Measurements from ENCODE around the gene DNAH8.

The DNAH8 gene

GRCh38 chr6:38856492-38856891, 141.4 kb downstream of the DNAH8 start:
- no peak for DNase-seq (ENCODE audit: low read depth in 2 of 2)
- H3K4me3 ChIP-seq (replicated peaks in 1 of 2; ENCODE audit: low read depth in 2 of 2, low read length in 2 of 2), result no peak overlapping the region
- TF ChIP-seq CTCF (IDR thresholded peaks at IDR 0.05; ENCODE audit: low read depth, low read length), result no peak

- DNase-seq (ENCODE audit: low read depth in 2 of 2), result no peak
- TF ChIP-seq CTCF (IDR thresholded peaks at IDR 0.05; ENCODE audit: low read depth, low read length), result no peak
Measured at GRCh38 chr6:38857815-38858214, 142.7 kb downstream of the DNAH8 start.

GRCh38 chr6:38860041-38860440, 144.9 kb downstream of the DNAH8 start:
- DNase-seq (ENCODE audit: low read depth in 2 of 2), result no peak
- no peak overlapping the region for H3K4me3 ChIP-seq (replicated peaks in 1 of 2; ENCODE audit: low read depth in 2 of 2, low read length in 2 of 2)
- no peak for TF ChIP-seq CTCF (IDR thresholded peaks at IDR 0.05; ENCODE audit: low read depth, low read length)

More at GRCh38 chr6:38857815-38858214, 142.7 kb downstream of the DNAH8 start:
- H3K4me3 ChIP-seq (replicated peaks in 1 of 2; ENCODE audit: low read depth in 2 of 2, low read length in 2 of 2), result no peak overlapping the region

- no peak for TF ChIP-seq CTCF (IDR thresholded peaks at IDR 0.05; ENCODE audit: low read depth, low read length)
- H3K4me3 ChIP-seq (replicated peaks in 1 of 2; ENCODE audit: low read depth in 2 of 2, low read length in 2 of 2), result no peak overlapping the region
- DNase-seq (ENCODE audit: low read depth in 2 of 2), result no peak
Measured at GRCh38 chr6:38861926-38862401, 146.9 kb downstream of the DNAH8 start.

GRCh38 chr6:38865521-38866174, 150.5 kb downstream of the DNAH8 start:
- no peak for TF ChIP-seq CTCF (IDR thresholded peaks at IDR 0.05; ENCODE audit: low read depth, low read length)

GRCh38 chr6:38867726-38868125, 152.6 kb downstream of the DNAH8 start:
- TF ChIP-seq CTCF (IDR thresholded peaks at IDR 0.05; ENCODE audit: low read depth, low read length), result no peak
- no peak overlapping the region for H3K4me3 ChIP-seq (replicated peaks in 1 of 2; ENCODE audit: low read depth in 2 of 2, low read length in 2 of 2)
- no peak for DNase-seq (ENCODE audit: low read depth in 2 of 2)

More at GRCh38 chr6:38865521-38866174, 150.5 kb downstream of the DNAH8 start:
- no peak for DNase-seq (ENCODE audit: low read depth in 2 of 2)
- no peak overlapping the region for H3K4me3 ChIP-seq (replicated peaks in 1 of 2; ENCODE audit: low read depth in 2 of 2, low read length in 2 of 2)

Measured in cardiac fibroblast (primary cell).